Loucy (cell line): ENCODE data around the gene STX16.

Experiments used
- EZH2phosphoT487 ChIP-seq: fragments of 200-600 bp; IDR thresholded peaks from 2 replicates; pipeline ENCODE4 v1.6.1; 2018; ENCODE audit warnings: antibody characterized with exemption, mild to moderate bottlenecking, moderate library complexity, borderline replicate concordance
- TF ChIP-seq, protein P1 (sequence below): fragments of 200-600 bp; sonication (generic); conservative IDR thresholded peaks from 2 replicates; pipeline ENCODE4 v1.5.1; 2014; ENCODE audit warnings: mild to moderate bottlenecking, antibody characterized with exemption, low read length

- TF ChIP-seq, protein P1, sequence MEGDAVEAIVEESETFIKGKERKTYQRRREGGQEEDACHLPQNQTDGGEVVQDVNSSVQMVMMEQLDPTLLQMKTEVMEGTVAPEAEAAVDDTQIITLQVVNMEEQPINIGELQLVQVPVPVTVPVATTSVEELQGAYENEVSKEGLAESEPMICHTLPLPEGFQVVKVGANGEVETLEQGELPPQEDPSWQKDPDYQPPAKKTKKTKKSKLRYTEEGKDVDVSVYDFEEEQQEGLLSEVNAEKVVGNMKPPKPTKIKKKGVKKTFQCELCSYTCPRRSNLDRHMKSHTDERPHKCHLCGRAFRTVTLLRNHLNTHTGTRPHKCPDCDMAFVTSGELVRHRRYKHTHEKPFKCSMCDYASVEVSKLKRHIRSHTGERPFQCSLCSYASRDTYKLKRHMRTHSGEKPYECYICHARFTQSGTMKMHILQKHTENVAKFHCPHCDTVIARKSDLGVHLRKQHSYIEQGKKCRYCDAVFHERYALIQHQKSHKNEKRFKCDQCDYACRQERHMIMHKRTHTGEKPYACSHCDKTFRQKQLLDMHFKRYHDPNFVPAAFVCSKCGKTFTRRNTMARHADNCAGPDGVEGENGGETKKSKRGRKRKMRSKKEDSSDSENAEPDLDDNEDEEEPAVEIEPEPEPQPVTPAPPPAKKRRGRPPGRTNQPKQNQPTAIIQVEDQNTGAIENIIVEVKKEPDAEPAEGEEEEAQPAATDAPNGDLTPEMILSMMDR, result no peak
- no peak for TF ChIP-seq EZH2phosphoT487
Measured at GRCh38 chr20:58708246-58708931, 57.3 kb downstream of the STX16 start.
